Loucy (cell line): ENCODE data around the gene GIMAP8.

Experiments
- H2AFZ ChIP-seq: fragments of 200-600 bp; sonication (generic); 2 replicates; pipeline ENCODE4 v1.6.0; 2016; ENCODE audit warnings: antibody characterized with exemption, mild to moderate bottlenecking, low read length, moderate library complexity
- H3F3A ChIP-seq: fragments of 200-600 bp; 2 replicates; pipeline ENCODE4 v1.6.0; 2016; ENCODE audit warnings: antibody characterized with exemption, low read depth, mild to moderate bottlenecking
- H3K27me3 ChIP-seq: fragments of 200-600 bp; sonication (generic); 2 replicates; pipeline ENCODE4 v1.6.1; 2014; ENCODE audit warnings: low read length, mild to moderate bottlenecking; ENCODE audit not compliant: insufficient read depth, poor library complexity, severe bottlenecking
- H3K36me3 ChIP-seq: fragments of 200-600 bp; sonication (generic); 2 replicates; pipeline ENCODE4 v1.6.1; 2016; ENCODE audit warnings: low read length; ENCODE audit not compliant: insufficient read depth
- H3K4me1 ChIP-seq: fragments of 200-600 bp; sonication (generic); 2 replicates; pipeline ENCODE4 v1.5.1; 2014; ENCODE audit warnings: low read length, mild to moderate bottlenecking; ENCODE audit not compliant: insufficient read depth, poor library complexity, severe bottlenecking
- H3K4me2 ChIP-seq: fragments of 200-600 bp; sonication (generic); 2 replicates; pipeline ENCODE4 v1.6.0; 2014; ENCODE audit warnings: antibody characterized with exemption, low read length, low read depth, mild to moderate bottlenecking; ENCODE audit not compliant: poor library complexity, severe bottlenecking
- H3K4me3 ChIP-seq: fragments of 200-600 bp; sonication (generic); 2 replicates; pipeline ENCODE4 v1.5.1; 2014; ENCODE audit warnings: low read length, mild to moderate bottlenecking, mixed read lengths; ENCODE audit not compliant: poor library complexity, severe bottlenecking
- H3K79me2 ChIP-seq: fragments of 200-600 bp; sonication (generic); 2 replicates; pipeline ENCODE4 v1.6.1; 2014; ENCODE audit warnings: low read length; ENCODE audit not compliant: insufficient read depth
- H3K9ac ChIP-seq: fragments of 200-600 bp; sonication (generic); 2 replicates; pipeline ENCODE4 v1.6.0; 2014; ENCODE audit warnings: mild to moderate bottlenecking, low read depth, low read length, moderate library complexity; ENCODE audit not compliant: poor library complexity, severe bottlenecking
- H3K9me2 ChIP-seq: fragments of 200-600 bp; sonication (generic); replicated peaks from 2 replicates; pipeline ENCODE4 v1.6.1; 2016; ENCODE audit warnings: low read depth, low read length, mixed read lengths
- H3K9me3 ChIP-seq: fragments of 200-600 bp; sonication (generic); 2 replicates; pipeline ENCODE4 v1.6.1; 2014; ENCODE audit warnings: mild to moderate bottlenecking, antibody characterized with exemption, low read length, low read depth; ENCODE audit not compliant: insufficient read depth
- H4K20me1 ChIP-seq: fragments of 200-600 bp; sonication (generic); 2 replicates; pipeline ENCODE4 v1.6.0; 2014; ENCODE audit warnings: antibody characterized with exemption, low read length, mild to moderate bottlenecking; ENCODE audit not compliant: insufficient read depth, poor library complexity, severe bottlenecking
- EZH2phosphoT487 ChIP-seq: fragments of 200-600 bp; IDR thresholded peaks from 2 replicates; pipeline ENCODE4 v1.6.1; 2018; ENCODE audit warnings: antibody characterized with exemption, mild to moderate bottlenecking, moderate library complexity, borderline replicate concordance
- TF ChIP-seq, protein P1 (sequence below): fragments of 200-600 bp; sonication (generic); conservative IDR thresholded peaks from 2 replicates; pipeline ENCODE4 v1.5.1; 2014; ENCODE audit warnings: mild to moderate bottlenecking, antibody characterized with exemption, low read length

Gene GIMAP8

DNA sequence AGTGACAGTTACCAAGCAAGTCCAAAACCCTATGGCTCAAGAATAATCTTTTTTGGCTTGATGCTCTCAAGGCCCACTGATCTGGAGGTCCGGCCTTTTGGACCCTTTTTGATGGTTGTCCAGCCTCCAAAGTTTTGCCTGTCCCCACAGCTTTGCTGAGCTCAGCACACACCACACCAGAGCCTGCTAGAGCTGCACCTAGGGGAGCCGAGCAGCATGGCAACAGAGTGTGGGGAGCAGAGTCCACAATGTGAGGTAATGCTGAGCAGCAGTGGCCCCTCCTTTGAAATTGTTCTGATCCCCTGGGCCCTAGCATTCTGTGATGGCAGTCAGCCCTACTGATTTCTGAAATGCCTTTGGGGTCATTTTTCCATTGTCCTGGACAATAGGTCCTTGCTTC, 73.6 kb downstream of the GIMAP8 start:
- H3K4me1 ChIP-seq, result peaks cover 24% of the 10 kb centered on the region
- H3K9me3 ChIP-seq, result peaks cover 6% of the 10 kb centered on the region; the same call in 1 of the 2 replicates
- no peaks in the 10 kb centered on the region for H3F3A ChIP-seq
- H3K4me2 ChIP-seq, result no peak overlapping the region
- H2AFZ ChIP-seq, result no peak overlapping the region
- H3K36me3 ChIP-seq, result peaks cover 12% of the 10 kb centered on the region; the same call in 1 of the 2 replicates
- H3K9ac ChIP-seq, result no peak overlapping the region
- H4K20me1 ChIP-seq, result no peaks in the 10 kb centered on the region
- TF ChIP-seq EZH2phosphoT487, result no peak
- TF ChIP-seq, protein P1, sequence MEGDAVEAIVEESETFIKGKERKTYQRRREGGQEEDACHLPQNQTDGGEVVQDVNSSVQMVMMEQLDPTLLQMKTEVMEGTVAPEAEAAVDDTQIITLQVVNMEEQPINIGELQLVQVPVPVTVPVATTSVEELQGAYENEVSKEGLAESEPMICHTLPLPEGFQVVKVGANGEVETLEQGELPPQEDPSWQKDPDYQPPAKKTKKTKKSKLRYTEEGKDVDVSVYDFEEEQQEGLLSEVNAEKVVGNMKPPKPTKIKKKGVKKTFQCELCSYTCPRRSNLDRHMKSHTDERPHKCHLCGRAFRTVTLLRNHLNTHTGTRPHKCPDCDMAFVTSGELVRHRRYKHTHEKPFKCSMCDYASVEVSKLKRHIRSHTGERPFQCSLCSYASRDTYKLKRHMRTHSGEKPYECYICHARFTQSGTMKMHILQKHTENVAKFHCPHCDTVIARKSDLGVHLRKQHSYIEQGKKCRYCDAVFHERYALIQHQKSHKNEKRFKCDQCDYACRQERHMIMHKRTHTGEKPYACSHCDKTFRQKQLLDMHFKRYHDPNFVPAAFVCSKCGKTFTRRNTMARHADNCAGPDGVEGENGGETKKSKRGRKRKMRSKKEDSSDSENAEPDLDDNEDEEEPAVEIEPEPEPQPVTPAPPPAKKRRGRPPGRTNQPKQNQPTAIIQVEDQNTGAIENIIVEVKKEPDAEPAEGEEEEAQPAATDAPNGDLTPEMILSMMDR, result no peak
- H3K79me2 ChIP-seq, result peaks cover 20% of the 10 kb centered on the region; the same call in 1 of the 2 replicates
- H3K4me3 ChIP-seq, result no peak overlapping the region
- no peaks in the 10 kb centered on the region for H3K9me2 ChIP-seq
- no peaks in the 10 kb centered on the region for H3K27me3 ChIP-seq
